ENCODE data around the gene TPH2. TPM values are rescaled to one million over a fixed set of nuclear protein-coding genes. Genes with fewer than 3 reads are reported as not detected.

Gene TPH2
- total RNA-seq (2016; rRNA removed; fragmentation: Illumina TruSeq; extraction: Trizol): not detected in 2 replicates
- total RNA-seq (2016; cell fraction: cytosol; rRNA removed; fragmentation: Illumina TruSeq; extraction: Trizol; ENCODE audit: low read depth): not detected in 2 replicates
- not detected in 2 replicates for total RNA-seq (2016; cell fraction: insoluble cytoplasmic fraction; rRNA removed; fragmentation: Illumina TruSeq; extraction: Trizol)
- total RNA-seq (2016; cell fraction: membrane; rRNA removed; fragmentation: Illumina TruSeq; extraction: Trizol): not detected in 2 replicates
- total RNA-seq (2016; cell fraction: nucleus; rRNA removed; fragmentation: Illumina TruSeq; extraction: Trizol): not detected in 2 replicates
- not detected in 2 replicates for polyA plus RNA-seq (2011; rRNA removed)
- not detected in 2 replicates for polyA plus RNA-seq (2011; cell fraction: cytosol; rRNA removed)
- not detected in 2 replicates for polyA plus RNA-seq (2011; cell fraction: nucleus; rRNA removed)
- not detected in 2 replicates for polyA plus RNA-seq (2012)
- 0.14 TPM in 1 of 2 replicates, not detected in the other for polyA plus RNA-seq (2016; cell fraction: cytosol; fragmentation: Illumina TruSeq; extraction: Trizol; ENCODE audit: low read depth)
- polyA plus RNA-seq (2016; cell fraction: insoluble cytoplasmic fraction; fragmentation: Illumina TruSeq; extraction: Trizol; ENCODE audit: low read depth): not detected in 2 replicates
- not detected in 2 replicates for polyA plus RNA-seq (2016; cell fraction: membrane; fragmentation: Illumina TruSeq; extraction: Trizol; ENCODE audit: low read depth)
- not detected in 2 replicates for polyA plus RNA-seq (2016; cell fraction: nucleus; fragmentation: Illumina TruSeq; extraction: Trizol; ENCODE audit: insufficient read depth, low read depth)
- not detected in 2 replicates for polyA minus RNA-seq (2011; rRNA and poly(A)+ RNA removed; ENCODE audit: low replicate concordance)
- polyA minus RNA-seq (2011; cell fraction: cytosol; rRNA and poly(A)+ RNA removed): not detected in 2 replicates
- polyA minus RNA-seq (2011; cell fraction: nucleus; rRNA and poly(A)+ RNA removed): not detected in 2 replicates
- Bru-seq, nascent RNA: percentile 11 among the genes with signal in this experiment
- BruChase-seq, experiment 1, labeled RNA remaining after a 6-hour chase: percentile 15 among the genes with signal in this experiment
- BruChase-seq, experiment 2, labeled RNA remaining after a 2-hour chase: percentile 24 among the genes with signal in this experiment
- long read RNA-seq, experiment 1: 0 reads
- long read RNA-seq, experiment 2: 0 reads

DNA sequence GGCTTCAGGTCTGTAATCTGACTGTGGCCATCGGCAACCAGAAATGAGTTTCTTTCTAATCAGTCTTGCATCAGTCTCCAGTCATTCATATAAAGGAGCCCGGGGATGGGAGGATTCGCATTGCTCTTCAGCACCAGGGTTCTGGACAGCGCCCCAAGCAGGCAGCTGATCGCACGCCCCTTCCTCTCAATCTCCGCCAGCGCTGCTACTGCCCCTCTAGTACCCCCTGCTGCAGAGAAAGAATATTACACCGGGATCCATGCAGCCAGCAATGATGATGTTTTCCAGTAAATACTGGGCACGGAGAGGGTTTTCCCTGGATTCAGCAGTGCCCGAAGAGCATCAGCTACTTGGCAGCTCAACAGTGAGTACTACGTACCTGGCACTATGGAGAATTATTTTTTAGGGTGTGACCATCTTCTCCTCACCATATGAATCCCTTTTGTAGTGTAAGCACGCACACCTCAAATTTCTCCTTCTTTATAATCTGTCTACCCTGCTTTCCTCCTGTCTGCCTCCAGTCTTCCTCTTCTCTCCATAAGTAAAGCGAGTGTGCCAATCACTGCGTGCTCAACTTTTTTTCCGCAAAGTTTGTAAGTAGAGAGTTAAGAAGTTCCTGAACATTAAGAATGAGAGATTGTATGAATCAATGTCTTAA lies at the start of gene TPH2:
TSS of gene TPH2 (plus strand) at position 118 of the 658 bp plus-strand sequence. CDS start at position 260, 142 bp downstream.
- intact Hi-C loops (cut with micrococcal nuclease; ENCODE audit: unreplicated experiment) (loop anchor here (1.0 kb wide), 2 partner anchors 8 to 159 kb away; no protein-coding TSS in a partner anchor), in situ Hi-C loops (cut with HindIII; ENCODE audit: extremely low pct_ligation_motif_present, low pct_unique_long_range_greater_than_20kb) (no loop called here)
- no peaks in the 10 kb centered on the region for H3K79me2 ChIP-seq (ENCODE audit: insufficient read depth, low read length)
- no peak within 1 kb of the TSS for H2AFZ ChIP-seq (ENCODE audit: low read length)
- ATAC-seq: peak; percentile 96
- H3K4me3 ChIP-seq (replicated peaks in 1 of 3; ENCODE audit: insufficient read depth in 1 of 3, low read depth in 2 of 3, low read length in 3 of 3): no peak within 1 kb of the TSS
- no peaks in the 10 kb centered on the region for H3K36me3 ChIP-seq (replicated peaks in 1 of 2; ENCODE audit: control insufficient read depth in 1 of 2, insufficient read depth in 2 of 2, low read length in 2 of 2)
- H3K4me1 ChIP-seq (ENCODE audit: insufficient read depth, low read length): no peaks in the 10 kb centered on the region
- H3K27me3 ChIP-seq (ENCODE audit: control insufficient read depth in 1 of 2, insufficient read depth in 2 of 2, low read length in 2 of 2): no peaks in the 10 kb centered on the region; a peak in 2 of 5 replicates
- POLR2A ChIA-PET: no interaction called here
- peak; percentile 59 for DNase-seq (ENCODE audit: low spot score)
- H4K20me1 ChIP-seq (ENCODE audit: insufficient read depth, low read length): no peaks in the 10 kb centered on the region
- no peak within 1 kb of the TSS for H3K9ac ChIP-seq (ENCODE audit: insufficient read depth, low read depth, low read length)
- no peaks in the 10 kb centered on the region for H3K9me3 ChIP-seq (ENCODE audit: low read length)
- no peak within 1 kb of the TSS for H3K27ac ChIP-seq (ENCODE audit: extremely low read length, insufficient read depth, low read length)
- no peak within 1 kb of the TSS for H3K4me2 ChIP-seq (ENCODE audit: low read depth, low read length)
- FAIRE-seq: peak; percentile 43
- 7% methylated on average over 13 of the region's 16 CpGs for WGBS (ENCODE audit: low lambda C conversion rate)
- CTCF ChIA-PET (ENCODE audit: low intra/inter-chr PET ratio, low total read pairs): interaction anchor here (1.6 kb wide), 1 partner anchor 159 kb away, joined by 9 read pairs; no protein-coding TSS in a partner anchor
- no TSS peak for BruUV-seq (replicated peaks)
- TF ChIP-seq ONECUT2 (CRISPR knock-in tag; IDR thresholded peaks at IDR 0.05) (0 out of 2 replicates have a peak, but pooled peaks have one; percentile 18), ZC3H4 (CRISPR knock-in tag; IDR thresholded peaks at IDR 0.05; ENCODE audit: borderline replicate concordance) (no peak), PCBP1 (IDR thresholded peaks at IDR 0.05; ENCODE audit: borderline replicate concordance, low read depth, low read length) (no peak), ZNF281 (CRISPR knock-in tag; IDR thresholded peaks at IDR 0.05; ENCODE audit: borderline replicate concordance) (peak; percentile 48; the same call in 1 of the 2 replicates), ZNF563 (CRISPR knock-in tag; IDR thresholded peaks at IDR 0.05) (peak; percentile 73; the same call in 1 of the 2 replicates), FOXK1 (CRISPR knock-in tag; IDR thresholded peaks at IDR 0.05; ENCODE audit: borderline replicate concordance, low read depth) (peak; percentile 50; the same call in 1 of the 2 replicates), ZNF703 (CRISPR knock-in tag; IDR thresholded peaks at IDR 0.05; ENCODE audit: borderline replicate concordance) (no peak)
- TF ChIP-seq, protein P1, sequence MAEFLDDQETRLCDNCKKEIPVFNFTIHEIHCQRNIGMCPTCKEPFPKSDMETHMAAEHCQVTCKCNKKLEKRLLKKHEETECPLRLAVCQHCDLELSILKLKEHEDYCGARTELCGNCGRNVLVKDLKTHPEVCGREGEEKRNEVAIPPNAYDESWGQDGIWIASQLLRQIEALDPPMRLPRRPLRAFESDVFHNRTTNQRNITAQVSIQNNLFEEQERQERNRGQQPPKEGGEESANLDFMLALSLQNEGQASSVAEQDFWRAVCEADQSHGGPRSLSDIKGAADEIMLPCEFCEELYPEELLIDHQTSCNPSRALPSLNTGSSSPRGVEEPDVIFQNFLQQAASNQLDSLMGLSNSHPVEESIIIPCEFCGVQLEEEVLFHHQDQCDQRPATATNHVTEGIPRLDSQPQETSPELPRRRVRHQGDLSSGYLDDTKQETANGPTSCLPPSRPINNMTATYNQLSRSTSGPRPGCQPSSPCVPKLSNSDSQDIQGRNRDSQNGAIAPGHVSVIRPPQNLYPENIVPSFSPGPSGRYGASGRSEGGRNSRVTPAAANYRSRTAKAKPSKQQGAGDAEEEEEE (CRISPR knock-in tag; IDR thresholded peaks at IDR 0.05; ENCODE audit: borderline replicate concordance): 0 out of 2 replicates have a peak, but pooled peaks have one; percentile 64
- TF ChIP-seq, protein P2, sequence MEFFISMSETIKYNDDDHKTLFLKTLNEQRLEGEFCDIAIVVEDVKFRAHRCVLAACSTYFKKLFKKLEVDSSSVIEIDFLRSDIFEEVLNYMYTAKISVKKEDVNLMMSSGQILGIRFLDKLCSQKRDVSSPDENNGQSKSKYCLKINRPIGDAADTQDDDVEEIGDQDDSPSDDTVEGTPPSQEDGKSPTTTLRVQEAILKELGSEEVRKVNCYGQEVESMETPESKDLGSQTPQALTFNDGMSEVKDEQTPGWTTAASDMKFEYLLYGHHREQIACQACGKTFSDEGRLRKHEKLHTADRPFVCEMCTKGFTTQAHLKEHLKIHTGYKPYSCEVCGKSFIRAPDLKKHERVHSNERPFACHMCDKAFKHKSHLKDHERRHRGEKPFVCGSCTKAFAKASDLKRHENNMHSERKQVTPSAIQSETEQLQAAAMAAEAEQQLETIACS (CRISPR knock-in tag; IDR thresholded peaks at IDR 0.05): 0 out of 2 replicates have a peak, but pooled peaks have one; percentile 37
- TF ChIP-seq, protein P3, sequence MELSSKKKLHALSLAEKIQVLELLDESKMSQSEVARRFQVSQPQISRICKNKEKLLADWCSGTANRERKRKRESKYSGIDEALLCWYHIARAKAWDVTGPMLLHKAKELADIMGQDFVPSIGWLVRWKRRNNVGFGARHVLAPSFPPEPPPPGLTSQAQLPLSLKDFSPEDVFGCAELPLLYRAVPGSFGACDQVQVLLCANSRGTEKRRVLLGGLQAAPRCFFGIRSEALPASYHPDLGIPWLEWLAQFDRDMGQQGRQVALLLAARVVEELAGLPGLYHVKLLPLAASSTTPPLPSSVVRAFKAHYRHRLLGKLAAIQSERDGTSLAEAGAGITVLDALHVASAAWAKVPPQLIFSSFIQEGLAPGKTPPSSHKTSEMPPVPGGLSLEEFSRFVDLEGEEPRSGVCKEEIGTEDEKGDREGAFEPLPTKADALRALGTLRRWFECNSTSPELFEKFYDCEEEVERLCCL (CRISPR knock-in tag; IDR thresholded peaks at IDR 0.05; ENCODE audit: borderline replicate concordance): no peak

Data from HepG2 (cell line).